ENCODE data around the gene SLC27A5. TPM values are rescaled to one million over a fixed set of nuclear protein-coding genes. Genes with fewer than 3 reads are reported as not detected.
A peak's percentile ranks its signal among the peaks of the same experiment; 100 is the strongest.

Gene SLC27A5
- total RNA-seq: 1 to 10 TPM; 7.6 to 7.9 TPM
- long read RNA-seq, donor 1, partial matches to known transcripts: 0 of 2 reads
- long read RNA-seq, donor 1, other reads (novel, unspliced or antisense): 2 of 2 reads
- long read RNA-seq, donor 2, partial matches to known transcripts: 0 of 9 reads
- long read RNA-seq, donor 2, other reads (novel, unspliced or antisense): 8 of 9 reads

GRCh38 chr19:58511353-58512208, at the start of gene SLC27A5:
TSS of gene SLC27A5 (minus strand) at chr19:58511992. CDS start at chr19:58511955, 37 bp downstream.
- intact Hi-C loops (cut with DNase I): no loop called here
- no peak for DNase-seq (ENCODE audit: low spot score)

DNA sequence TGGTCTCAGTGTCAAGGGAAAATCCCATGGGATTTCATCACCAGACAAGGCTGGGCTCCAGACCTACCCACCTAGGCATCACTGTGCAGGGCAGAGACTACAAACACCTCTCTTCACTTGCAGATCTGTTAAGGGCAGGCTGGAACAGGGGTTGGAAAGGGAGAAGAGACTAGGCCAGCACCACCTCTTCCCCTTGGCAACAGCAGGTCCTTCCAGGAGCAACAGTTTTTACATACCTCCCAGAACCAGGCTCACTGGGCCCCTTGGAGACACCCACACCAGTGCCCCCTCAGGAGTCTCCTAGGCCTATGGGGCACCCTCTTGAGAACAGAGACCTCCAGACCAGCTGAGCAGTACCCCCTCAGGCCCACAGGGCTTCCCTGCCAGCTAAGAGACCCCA, 49.1 kb upstream of the SLC27A5 start:
- DNase-seq (ENCODE audit: low spot score): no peak
- intact Hi-C loops (cut with DNase I): no loop called here

DNA sequence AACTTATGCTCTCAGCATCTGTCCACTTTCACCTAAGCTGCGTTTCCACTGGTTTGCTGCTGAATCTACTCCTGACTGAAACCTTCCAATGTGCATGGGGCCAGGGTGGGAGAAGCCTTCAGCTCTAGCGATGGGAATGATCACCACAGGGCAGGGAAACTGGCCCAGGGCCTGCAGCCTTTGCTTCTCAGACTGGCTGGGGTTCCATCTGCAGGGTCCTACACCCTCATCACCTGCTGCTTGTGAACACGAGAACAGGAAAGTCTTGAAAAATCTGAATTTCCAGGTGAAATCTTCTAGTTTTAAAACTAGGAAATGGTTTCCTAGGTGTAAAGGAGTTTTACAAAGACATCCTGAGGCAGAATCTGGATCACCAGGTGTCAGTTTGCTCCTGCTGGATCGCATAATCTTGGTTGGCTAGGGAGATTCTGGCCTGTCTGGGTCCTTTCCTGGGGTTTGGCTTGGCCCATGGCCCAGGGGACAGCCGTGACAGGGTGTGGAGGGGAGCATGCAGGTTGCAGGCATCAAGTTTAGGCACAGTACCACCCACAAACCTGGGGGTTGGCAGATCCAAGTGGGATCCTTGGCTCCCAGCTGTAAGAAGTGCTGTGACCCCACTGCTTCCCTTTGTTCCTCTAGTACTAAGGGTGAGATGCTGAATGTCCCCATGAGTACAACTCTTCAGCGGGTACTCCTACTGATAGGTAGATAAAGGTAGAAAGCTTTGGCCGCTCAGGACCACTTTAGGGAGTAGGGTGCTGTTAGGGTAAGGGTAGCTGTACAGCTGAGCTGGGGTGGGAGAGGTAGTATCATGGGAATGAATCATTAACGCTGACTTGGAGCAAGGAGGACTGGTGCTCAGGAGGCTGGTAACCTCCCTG, 48.5 kb upstream of the SLC27A5 start:
- intact Hi-C loops (cut with DNase I): no loop called here
- no peak for DNase-seq (ENCODE audit: low spot score)

GRCh38 chr19:58559275-58560006, 47.6 kb upstream of the SLC27A5 start:
- peak; percentile 97 for DNase-seq (ENCODE audit: low spot score)
- intact Hi-C loops (cut with DNase I): no loop called here

DNA sequence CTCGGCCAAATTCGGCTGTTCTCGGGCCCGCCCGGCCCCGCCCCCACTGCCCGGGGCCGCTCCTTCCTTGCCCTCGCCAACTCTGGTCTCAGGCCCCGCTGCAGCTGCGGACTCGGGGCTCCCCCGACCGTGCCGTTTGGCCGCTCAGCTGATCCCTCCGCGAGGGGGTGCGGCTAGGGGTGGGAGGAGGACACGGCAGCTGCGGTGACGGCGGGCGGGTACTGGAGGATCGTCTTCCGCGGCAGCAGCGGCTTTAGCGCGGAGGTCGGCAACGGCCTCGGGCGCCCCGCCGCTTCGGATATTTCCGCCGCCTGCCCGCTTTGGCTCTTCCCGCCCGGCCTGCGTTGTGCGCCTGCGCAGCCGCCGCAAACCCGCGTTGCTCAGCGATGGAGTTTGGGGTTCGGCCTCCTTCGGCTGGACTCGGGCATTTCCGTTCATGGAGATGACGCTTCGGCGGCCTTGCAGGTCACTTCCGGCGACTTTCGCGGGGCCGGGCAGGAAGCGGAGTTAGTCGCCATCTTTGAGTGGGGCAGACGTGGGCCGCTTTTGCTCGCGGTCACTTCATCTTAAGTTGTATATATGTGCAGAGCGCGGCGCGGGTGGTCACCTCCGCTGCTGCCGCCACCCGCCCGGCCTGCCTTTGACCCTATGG, 47.0 kb upstream of the SLC27A5 start:
- intact Hi-C loops (cut with DNase I): no loop called here
- DNase-seq (ENCODE audit: low spot score): peak; percentile 100

GRCh38 chr19:58558066-58558622, 46.4 kb upstream of the SLC27A5 start, which contains the start of gene UBE2M:
TSS of gene UBE2M (minus strand) at chr19:58558611. CDS start at chr19:58558381, 230 bp downstream.
- peak; percentile 91 for DNase-seq (ENCODE audit: low spot score)
- intact Hi-C loops (cut with DNase I): no loop called here

DNA sequence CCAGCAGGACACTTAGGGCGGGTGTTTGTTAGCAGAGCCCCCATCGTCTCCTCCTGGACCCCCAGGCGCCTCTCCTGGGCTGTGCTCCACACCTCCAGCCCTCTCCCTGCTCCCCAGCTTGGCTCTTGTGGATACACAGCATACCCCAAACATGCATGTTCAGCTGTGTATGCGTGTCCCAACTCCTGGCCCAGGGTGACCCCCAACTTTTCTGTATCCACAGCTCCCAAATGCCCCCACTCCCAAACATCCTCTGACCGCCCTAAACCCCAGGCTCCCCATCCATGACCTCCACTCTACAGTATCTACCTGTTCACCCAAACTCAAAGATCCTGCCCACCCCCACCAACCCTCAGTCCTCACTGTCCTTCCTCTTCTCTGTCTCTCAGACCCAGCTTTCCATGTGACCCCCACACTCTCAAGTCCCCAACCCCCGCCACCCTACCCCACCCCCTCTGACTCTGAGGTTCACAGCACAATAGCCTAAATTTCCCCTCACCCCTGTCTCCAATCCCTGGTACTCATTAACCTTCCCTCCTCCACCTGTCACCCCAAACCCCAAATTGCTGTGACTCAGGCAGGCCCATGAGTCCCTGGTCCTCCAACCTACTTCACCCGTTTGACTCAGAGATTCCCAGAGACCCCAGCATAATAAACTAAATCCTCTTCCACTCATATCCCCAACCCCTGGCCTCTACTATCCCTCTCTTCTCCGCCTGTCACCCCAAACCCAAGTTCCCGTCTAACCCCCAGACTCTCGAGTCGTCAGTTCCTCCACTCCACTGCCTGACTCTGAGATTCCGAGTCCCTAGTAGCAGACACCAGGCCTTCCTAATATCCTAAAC, 45.7 kb upstream of the SLC27A5 start:
- DNase-seq (ENCODE audit: low spot score): peak; percentile 62
- intact Hi-C loops (cut with DNase I): no loop called here

DNA sequence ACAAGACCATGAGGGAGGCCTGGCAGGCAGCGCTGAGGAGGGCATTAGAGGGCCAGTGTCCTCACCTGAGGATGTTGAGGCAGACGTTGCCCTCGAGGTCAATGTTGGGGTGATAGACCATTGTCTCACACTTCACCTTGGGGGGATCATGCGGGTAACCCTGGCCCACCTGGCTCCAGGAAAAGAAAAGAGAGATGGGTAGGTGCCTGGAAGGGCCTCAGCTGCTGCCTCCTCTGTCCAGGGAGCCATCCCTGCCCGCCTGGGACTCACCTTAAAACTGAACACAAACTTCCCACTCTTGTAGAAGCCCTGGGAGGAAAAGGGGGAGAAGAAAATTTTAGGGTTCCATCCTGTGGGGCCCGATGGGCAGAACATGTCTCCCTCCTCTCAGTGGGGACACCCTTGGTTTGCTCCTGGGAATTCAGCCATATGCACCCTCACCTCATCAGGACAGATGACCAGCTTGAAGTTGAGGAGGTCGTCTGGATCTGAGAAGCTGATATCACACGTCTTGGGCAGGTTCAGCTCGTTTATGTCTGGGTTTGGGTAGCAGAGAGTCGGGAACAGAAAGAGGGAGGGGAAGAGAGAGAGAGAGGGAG, 44.9 kb upstream of the SLC27A5 start:
- DNase-seq (ENCODE audit: low spot score): peak; percentile 62

DNA sequence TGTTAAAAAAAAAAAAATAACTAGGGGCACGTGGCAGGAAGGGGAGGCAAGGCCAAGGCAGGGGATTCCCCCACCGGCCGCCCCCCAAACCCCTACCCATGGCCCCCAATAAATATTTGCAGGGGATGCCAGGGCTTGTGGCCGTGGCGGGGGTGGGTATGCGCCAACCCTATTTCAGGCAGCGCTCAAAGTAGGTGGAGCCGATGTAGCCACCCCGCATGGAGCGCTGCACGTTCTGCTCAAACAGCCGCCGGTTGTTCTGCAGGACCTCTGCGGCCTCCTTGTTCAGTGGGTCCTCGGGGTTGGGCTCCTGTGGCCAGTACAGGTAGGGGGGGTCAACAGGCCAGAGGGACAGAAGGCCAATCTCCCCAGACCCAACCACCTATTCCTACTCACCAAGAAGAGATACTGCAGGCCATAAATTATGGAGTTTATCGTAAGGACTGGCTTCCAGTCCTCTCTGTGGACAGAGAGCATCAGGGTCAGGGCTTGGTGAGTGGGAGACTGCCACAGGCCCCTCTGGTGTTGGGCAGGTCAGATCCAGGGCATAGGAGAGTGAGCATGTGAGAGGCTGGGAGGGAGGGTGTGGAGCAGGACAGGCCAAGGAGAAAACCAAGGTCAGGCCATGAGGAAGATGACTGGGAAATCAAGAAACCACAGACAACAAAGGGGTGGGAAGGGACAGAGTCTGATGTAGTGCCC, 44.3 kb upstream of the SLC27A5 start:
- peak; percentile 69 for DNase-seq (ENCODE audit: low spot score)
- intact Hi-C loops (cut with DNase I): no loop called here

More for the DNA sequence above, 44.9 kb upstream of the SLC27A5 start:
- intact Hi-C loops (cut with DNase I): no loop called here

- intact Hi-C loops (cut with DNase I): no loop called here
Observed at GRCh38 chr19:58555369-58555885, 43.6 kb upstream of the SLC27A5 start.

DNA sequence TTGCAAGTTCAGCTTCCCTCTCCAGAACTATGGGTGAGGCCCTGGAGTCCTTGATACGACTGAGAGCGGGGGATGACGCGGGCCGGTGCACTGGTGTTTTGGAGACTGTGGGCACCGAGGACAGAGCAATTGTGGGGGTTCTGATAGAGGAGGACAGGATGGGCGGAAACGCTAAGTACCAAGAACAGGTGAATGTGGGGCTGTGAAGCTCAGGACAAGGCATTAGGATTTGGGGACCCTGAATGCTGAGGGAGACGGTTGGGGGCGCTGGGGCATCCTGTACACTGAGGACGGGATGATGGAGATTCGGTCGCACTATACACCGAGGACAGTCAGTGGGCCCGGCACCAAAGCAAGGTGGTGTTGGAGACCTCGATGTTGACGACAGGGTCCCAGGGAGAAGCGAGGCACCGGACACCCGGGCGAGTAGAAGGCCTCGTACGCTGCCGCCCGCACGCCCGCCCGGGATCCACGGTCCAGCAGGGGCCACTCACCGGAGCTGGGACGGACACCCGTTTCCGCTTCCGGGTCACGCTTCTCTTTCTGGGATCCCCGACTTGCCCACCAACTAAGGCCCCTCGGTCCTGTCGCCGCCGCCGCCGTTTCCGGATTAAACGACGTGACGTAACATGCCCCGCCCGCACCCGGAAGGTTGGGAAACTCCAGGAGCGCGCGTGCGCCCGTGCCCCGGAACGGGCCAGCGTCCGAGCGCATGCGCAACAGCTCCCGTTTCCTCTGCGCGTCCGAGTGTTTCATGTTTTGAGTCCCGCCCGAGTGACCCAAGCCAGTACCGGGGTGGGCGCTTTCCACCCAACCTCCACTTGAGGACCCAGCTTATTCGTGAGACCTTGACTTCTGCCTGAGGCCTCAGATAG, 42.9 kb upstream of the SLC27A5 start, which contains the start of gene CHMP2A:
Gene CHMP2A, minus strand, starts transcription at position 612 of the 875 bp plus-strand sequence. CDS start 893 bp downstream, outside the sequence.
- intact Hi-C loops (cut with DNase I): no loop called here

More at GRCh38 chr19:58555369-58555885, 43.6 kb upstream of the SLC27A5 start:
- peak; percentile 76 for DNase-seq (ENCODE audit: low spot score)

DNA sequence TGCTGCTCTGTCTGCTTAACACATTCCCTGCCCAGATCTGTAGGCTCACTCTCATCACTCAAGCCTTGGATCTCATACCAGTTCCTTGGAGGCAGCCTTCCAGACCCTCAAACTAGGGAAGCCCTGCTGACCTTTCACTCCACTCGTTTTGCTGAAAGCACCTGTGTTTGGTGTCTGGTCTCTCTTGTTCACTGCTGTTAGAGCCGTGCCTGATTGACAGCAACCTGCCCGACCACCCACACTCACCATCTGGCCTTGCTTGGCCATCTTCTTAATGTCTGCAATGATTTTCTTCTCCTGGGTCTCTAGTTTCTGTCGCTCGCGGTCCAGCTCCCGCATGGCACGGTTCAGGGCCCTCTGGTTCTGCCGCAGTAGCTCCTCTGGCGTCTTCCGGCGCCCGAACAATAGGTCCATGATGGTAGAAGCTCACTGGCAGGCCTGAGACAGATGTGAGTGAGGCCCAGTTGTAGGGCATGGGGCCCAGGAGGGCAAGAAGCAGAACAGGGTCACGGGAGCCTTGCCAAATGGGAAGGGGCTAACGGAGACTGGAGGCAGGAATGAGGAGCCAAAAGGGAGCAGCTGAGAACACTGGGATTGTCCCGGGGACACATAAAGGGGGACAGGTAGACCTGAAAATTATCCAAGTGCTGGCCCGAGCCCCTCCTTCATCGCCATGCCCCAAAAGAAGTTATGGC, 42.2 kb upstream of the SLC27A5 start:
- peak; percentile 73 for DNase-seq (ENCODE audit: low spot score)

More for the DNA sequence above, 42.9 kb upstream of the SLC27A5 start, which contains the start of gene CHMP2A:
- peak; percentile 100 for DNase-seq (ENCODE audit: low spot score)

GRCh38 chr19:58552655-58553054, 40.9 kb upstream of the SLC27A5 start:
- intact Hi-C loops (cut with DNase I): no loop called here
- no peak for DNase-seq (ENCODE audit: low spot score)

More for the DNA sequence above, 42.2 kb upstream of the SLC27A5 start:
- intact Hi-C loops (cut with DNase I): no loop called here

Measured in posterior vena cava (tissue), 2 donors.